NCI-H748 (cell line): Measurements from ENCODE around the gene CDYL2.

ENCODE experiments used
- DNase-seq: peaks from one replicate; lab custom pipeline; 2025; ENCODE audit not compliant: unreplicated experiment; lab: John Stamatoyannopoulos, UW

Gene CDYL2

DNA sequence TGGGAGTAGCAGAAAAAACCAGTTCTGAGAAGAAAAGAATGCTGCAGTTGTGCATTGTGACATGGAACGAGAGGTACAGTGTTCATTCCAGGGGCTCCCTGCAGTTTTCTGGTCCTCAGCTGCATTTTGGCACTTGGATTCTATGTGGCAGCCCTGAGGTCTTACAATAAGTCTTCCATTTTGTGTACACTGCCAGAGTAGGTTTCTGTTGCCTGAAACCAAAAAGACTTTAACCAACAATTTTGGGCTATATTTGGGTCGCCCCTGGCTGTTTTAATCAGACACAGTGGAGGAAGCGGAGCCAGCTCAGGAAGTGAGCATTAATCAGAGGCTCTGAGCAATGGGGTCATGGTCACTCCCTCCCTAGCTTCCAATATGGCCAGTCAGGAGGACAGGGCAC is 247.9 kb downstream of the CDYL2 start:
- DNase-seq, result no peak

DNA sequence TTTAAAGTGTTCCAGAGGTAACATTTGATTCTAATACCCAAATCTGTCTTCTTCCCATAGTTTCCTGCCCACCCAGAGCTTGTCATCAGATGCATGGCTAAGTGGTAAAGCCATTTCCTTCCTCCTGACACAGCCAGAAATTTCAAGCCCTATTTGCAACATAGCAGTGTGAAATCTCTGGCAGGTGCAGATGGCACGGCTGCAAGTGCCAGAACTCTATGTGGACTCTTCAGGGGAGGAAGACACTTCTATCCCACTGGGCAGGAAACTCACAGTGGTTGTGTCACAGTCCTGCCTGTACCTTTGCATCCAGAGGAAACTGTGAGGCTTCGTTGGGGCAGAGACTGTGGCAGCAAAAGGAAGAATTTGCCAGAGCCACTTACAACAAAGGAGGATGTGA is 250.4 kb downstream of the CDYL2 start:
- no peak for DNase-seq

DNA sequence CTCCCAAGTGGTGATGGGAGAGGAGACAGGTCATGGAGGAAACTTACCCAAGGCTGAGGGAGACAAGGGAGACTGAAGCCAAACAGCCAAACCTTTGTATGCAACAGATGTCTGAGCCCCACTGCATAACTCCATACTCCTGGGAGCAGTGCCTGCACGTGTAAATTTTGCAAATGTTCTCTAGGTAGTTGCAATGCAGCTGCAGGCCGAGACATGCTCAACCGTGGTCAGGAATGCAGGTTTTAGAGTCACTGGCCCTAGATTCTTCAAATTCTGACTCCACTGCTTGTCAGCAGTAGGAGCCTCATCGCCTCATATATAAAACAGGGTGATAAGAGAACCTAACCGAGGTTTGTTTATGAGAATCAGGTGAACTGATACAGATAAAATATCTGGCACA is 252.1 kb downstream of the CDYL2 start:
- no peak for DNase-seq
